ENCODE measurements around the gene MFAP3. TPM values are rescaled to one million over a fixed set of nuclear protein-coding genes. Genes with fewer than 3 reads are reported as not detected.

The MFAP3 gene
- total and polyA plus RNA-seq, 2 of the 13 experiments (the other 11 are each of a cell fraction or from before 2014, with no cell fraction given) = 12.1 to 28.3 TPM

DNA sequence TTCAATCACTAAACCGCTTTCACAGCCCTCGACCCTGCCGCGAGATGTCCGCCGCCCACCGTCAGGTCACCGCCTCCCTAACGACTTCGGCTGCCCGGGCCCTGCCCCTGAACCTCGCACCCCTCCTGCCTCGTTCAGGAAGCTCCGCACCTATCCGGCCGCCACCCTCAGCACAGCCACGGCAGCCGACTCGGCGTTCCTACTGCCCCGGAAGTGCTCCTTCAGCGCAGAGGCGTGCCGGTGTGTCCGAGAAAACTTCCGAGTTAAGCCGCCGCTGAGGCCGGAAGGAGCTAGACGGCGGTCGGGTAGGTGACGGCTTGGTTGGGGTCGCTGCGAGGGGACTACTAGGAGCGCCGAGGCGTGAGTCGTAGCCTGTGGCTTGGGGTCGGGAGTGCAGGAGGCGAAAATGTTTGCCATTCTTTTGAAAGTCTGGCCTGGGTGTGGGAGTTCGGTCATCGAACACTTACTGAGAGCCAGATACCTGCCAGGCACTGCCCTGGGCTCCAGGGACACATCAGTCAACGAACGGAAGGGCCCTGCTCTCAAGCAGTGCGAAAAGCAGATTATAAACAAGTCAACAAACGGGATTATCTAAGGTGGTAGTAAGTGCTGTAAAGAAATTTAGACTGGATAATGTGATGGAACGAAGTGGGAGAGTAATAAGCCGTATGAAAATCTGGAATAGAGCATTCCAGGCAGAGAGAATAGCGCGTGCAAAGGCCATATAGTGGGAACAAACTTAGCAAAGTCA lies at the start of gene MFAP3, which contains the start of gene FAM114A2 (continued):
- 0 out of 2 replicates have a peak, but pooled peaks have one; percentile 34 for TF ChIP-seq JUND (CRISPR knock-in tag; IDR thresholded peaks at IDR 0.05)
- TF ChIP-seq HNRNPH1 (optimal IDR thresholded peaks at IDR 0.05; ENCODE audit: low read depth, low read length) = no peak
- TF ChIP-seq DR1 (CRISPR knock-in tag; IDR thresholded peaks at IDR 0.05) = peak; percentile 68; the same call in 1 of the 2 replicates
- peak; percentile 76 for TF ChIP-seq PHF21A (CRISPR knock-in tag; IDR thresholded peaks at IDR 0.05)
- TF ChIP-seq, protein P1, sequence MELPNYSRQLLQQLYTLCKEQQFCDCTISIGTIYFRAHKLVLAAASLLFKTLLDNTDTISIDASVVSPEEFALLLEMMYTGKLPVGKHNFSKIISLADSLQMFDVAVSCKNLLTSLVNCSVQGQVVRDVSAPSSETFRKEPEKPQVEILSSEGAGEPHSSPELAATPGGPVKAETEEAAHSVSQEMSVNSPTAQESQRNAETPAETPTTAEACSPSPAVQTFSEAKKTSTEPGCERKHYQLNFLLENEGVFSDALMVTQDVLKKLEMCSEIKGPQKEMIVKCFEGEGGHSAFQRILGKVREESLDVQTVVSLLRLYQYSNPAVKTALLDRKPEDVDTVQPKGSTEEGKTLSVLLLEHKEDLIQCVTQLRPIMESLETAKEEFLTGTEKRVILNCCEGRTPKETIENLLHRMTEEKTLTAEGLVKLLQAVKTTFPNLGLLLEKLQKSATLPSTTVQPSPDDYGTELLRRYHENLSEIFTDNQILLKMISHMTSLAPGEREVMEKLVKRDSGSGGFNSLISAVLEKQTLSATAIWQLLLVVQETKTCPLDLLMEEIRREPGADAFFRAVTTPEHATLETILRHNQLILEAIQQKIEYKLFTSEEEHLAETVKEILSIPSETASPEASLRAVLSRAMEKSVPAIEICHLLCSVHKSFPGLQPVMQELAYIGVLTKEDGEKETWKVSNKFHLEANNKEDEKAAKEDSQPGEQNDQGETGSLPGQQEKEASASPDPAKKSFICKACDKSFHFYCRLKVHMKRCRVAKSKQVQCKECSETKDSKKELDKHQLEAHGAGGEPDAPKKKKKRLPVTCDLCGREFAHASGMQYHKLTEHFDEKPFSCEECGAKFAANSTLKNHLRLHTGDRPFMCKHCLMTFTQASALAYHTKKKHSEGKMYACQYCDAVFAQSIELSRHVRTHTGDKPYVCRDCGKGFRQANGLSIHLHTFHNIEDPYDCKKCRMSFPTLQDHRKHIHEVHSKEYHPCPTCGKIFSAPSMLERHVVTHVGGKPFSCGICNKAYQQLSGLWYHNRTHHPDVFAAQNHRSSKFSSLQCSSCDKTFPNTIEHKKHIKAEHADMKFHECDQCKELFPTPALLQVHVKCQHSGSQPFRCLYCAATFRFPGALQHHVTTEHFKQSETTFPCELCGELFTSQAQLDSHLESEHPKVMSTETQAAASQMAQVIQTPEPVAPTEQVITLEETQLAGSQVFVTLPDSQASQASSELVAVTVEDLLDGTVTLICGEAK (IDR thresholded peaks at IDR 0.05) = peak; percentile 90
- TF ChIP-seq, protein P1 (CRISPR knock-in tag; IDR thresholded peaks at IDR 0.05) = peak; percentile 74
- no peak; the same call in 1 of the 2 replicates for TF ChIP-seq ZNF577 (CRISPR knock-in tag; IDR thresholded peaks at IDR 0.05; ENCODE audit: borderline replicate concordance, low read depth)
- TF ChIP-seq, protein P2, sequence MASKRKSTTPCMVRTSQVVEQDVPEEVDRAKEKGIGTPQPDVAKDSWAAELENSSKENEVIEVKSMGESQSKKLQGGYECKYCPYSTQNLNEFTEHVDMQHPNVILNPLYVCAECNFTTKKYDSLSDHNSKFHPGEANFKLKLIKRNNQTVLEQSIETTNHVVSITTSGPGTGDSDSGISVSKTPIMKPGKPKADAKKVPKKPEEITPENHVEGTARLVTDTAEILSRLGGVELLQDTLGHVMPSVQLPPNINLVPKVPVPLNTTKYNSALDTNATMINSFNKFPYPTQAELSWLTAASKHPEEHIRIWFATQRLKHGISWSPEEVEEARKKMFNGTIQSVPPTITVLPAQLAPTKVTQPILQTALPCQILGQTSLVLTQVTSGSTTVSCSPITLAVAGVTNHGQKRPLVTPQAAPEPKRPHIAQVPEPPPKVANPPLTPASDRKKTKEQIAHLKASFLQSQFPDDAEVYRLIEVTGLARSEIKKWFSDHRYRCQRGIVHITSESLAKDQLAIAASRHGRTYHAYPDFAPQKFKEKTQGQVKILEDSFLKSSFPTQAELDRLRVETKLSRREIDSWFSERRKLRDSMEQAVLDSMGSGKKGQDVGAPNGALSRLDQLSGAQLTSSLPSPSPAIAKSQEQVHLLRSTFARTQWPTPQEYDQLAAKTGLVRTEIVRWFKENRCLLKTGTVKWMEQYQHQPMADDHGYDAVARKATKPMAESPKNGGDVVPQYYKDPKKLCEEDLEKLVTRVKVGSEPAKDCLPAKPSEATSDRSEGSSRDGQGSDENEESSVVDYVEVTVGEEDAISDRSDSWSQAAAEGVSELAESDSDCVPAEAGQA (IDR thresholded peaks at IDR 0.05; ENCODE audit: low read depth) = peak; percentile 87
- TF ChIP-seq, protein P2 (CRISPR knock-in tag; IDR thresholded peaks at IDR 0.05; ENCODE audit: borderline replicate concordance) = no peak
- no peak for TF ChIP-seq BRCA1 (CRISPR knock-in tag; IDR thresholded peaks at IDR 0.05)
- no peak for TF ChIP-seq RFXAP (CRISPR knock-in tag; IDR thresholded peaks at IDR 0.05; ENCODE audit: borderline replicate concordance)
- peak; percentile 95 for TF ChIP-seq ZNF709 (CRISPR knock-in tag; IDR thresholded peaks at IDR 0.05)
- no peak for TF ChIP-seq IKZF4 (CRISPR knock-in tag; IDR thresholded peaks at IDR 0.05; ENCODE audit: borderline replicate concordance, low read depth, not compliant biosample characterization)
- TF ChIP-seq ZNF839 (CRISPR knock-in tag; IDR thresholded peaks at IDR 0.05; ENCODE audit: borderline replicate concordance) = peak; percentile 92; the same call in 1 of the 2 replicates
